ENCODE measurements around the gene RBSN.

DNA sequence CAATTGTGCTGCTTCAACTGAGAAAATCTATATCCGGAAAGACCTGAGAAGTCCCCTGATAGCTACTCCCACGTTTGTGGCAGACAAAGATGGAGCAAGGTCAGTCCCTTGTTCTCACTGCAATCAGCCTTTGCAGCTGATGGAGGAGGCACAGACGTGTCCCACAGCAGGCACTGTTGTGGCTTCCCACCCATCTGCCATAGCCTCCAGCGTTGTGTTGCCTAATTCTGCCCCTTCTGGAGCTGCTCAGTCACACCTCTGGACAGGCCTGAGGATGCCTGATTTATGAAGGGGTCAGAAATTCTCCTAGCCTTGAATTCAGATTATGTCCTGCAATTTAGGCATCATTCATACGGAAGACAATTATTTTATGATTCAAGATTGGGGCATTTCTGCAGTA, 75.7 kb downstream of the RBSN start:
- no peak for TF ChIP-seq CTCF (IDR thresholded peaks at IDR 0.05)
- no peak for TF ChIP-seq EP300 (IDR thresholded peaks at IDR 0.05)

All from tibial nerve (tissue), 4 donors.